Measurements from ENCODE around the gene B3GALT4. TPM values are rescaled to one million over a fixed set of nuclear protein-coding genes. Genes with fewer than 3 reads are reported as not detected.
A peak's percentile ranks its signal among the peaks of the same experiment; 100 is the strongest.

B3GALT4 gene
- total and polyA plus RNA-seq, 2 experiments from 2014 or later, result 11.0 to 15.5 TPM

- Histone ChIP-seq H3K27me3 (no peaks in the 10 kb centered on the region), H3K36me3 (no peaks in the 10 kb centered on the region), H3K27ac (no peak overlapping the region), H3K4me1 (ENCODE audit: low read depth) (peaks cover 4% of the 10 kb centered on the region), H3K9me3 (ENCODE audit: low read depth) (no peaks in the 10 kb centered on the region), H3K4me3 (peak overlapping the region; percentile 49)
- DNase-seq (ENCODE audit: low read depth in 1 of 2, low spot score in 1 of 2), result peak in 1 of 2 donors; percentile 29
- no peak for TF ChIP-seq CTCF (IDR thresholded peaks at IDR 0.05; ENCODE audit: low read depth, low read length)
Observed at GRCh38 chr6:33313105-33313708, 36.3 kb downstream of the B3GALT4 start.

- TF ChIP-seq CTCF (IDR thresholded peaks at IDR 0.05; ENCODE audit: low read depth, low read length), result no peak
- H3K36me3 ChIP-seq, result peaks cover 5% of the 10 kb centered on the region
- no peak within 1 kb of the TSS for H3K27ac ChIP-seq
Observed at GRCh38 chr6:33313709-33314514, 37.0 kb downstream of the B3GALT4 start, which contains the start of gene TAPBP. Gene TAPBP, minus strand, starts transcription at chr6:33314078. Its CDS starts 37 bp downstream, at chr6:33314041.

GRCh38 chr6:33314515-33314942, 37.6 kb downstream of the B3GALT4 start:
- no peak for TF ChIP-seq CTCF (IDR thresholded peaks at IDR 0.05; ENCODE audit: low read depth, low read length)
- H3K27ac ChIP-seq, result no peak overlapping the region
- DNase-seq (ENCODE audit: low read depth in 1 of 2, low spot score in 1 of 2), result peak in 1 of 2 donors; percentile 80

More at GRCh38 chr6:33313709-33314514, 37.0 kb downstream of the B3GALT4 start, which contains the start of gene TAPBP:
- DNase-seq (ENCODE audit: low read depth in 1 of 2, low spot score in 1 of 2), result peak; percentile 56 to 59
- Histone ChIP-seq H3K4me3 (peak within 1 kb of the TSS; percentile 49), H3K9me3 (ENCODE audit: low read depth) (no peaks in the 10 kb centered on the region), H3K4me1 (ENCODE audit: low read depth) (peaks cover 8% of the 10 kb centered on the region), H3K27me3 (no peaks in the 10 kb centered on the region)

GRCh38 chr6:33314943-33315792, 38.2 kb downstream of the B3GALT4 start:
- Histone ChIP-seq H3K4me1 (ENCODE audit: low read depth) (peaks cover 8% of the 10 kb centered on the region), H3K4me3 (no peak overlapping the region), H3K36me3 (peaks cover 12% of the 10 kb centered on the region), H3K9me3 (ENCODE audit: low read depth) (no peaks in the 10 kb centered on the region), H3K27me3 (no peaks in the 10 kb centered on the region), H3K27ac (no peak overlapping the region)
- peak in 1 of 2 donors; percentile 20 for DNase-seq (ENCODE audit: low read depth in 1 of 2, low spot score in 1 of 2)
- no peak for TF ChIP-seq CTCF (IDR thresholded peaks at IDR 0.05; ENCODE audit: low read depth, low read length)

More at GRCh38 chr6:33314515-33314942, 37.6 kb downstream of the B3GALT4 start:
- Histone ChIP-seq H3K4me3 (peak overlapping the region; percentile 49), H3K27me3 (no peaks in the 10 kb centered on the region), H3K4me1 (ENCODE audit: low read depth) (peaks cover 8% of the 10 kb centered on the region), H3K36me3 (peaks cover 11% of the 10 kb centered on the region), H3K9me3 (ENCODE audit: low read depth) (no peaks in the 10 kb centered on the region)

Measured in cardiac muscle cell (in vitro differentiated cells and primary cell).